ENCODE data around the gene FBXL13. TPM values are rescaled to one million over a fixed set of nuclear protein-coding genes. Genes with fewer than 3 reads are reported as not detected.

The FBXL13 gene
- total and polyA plus RNA-seq, 10 of the 15 experiments (the other 5 are each of a cell fraction or from before 2014, with no cell fraction given) = 0.08 to 0.95 (median 0.28) TPM; not detected in 2

- TF ChIP-seq CREB1 (IDR thresholded peaks at IDR 0.05; ENCODE audit: low read depth) = no peak
- TF ChIP-seq SMC3 (IDR thresholded peaks at IDR 0.05; ENCODE audit: borderline replicate concordance, low read length) = no peak
- TF ChIP-seq PAX8 (IDR thresholded peaks at IDR 0.05) = no peak
- no peak for TF ChIP-seq CEBPB (IDR thresholded peaks at IDR 0.05; ENCODE audit: borderline replicate concordance in 1 of 2, low read depth in 2 of 2, low read length in 2 of 2)
Observed at GRCh38 chr7:102993718-102994029, 80.9 kb downstream of the FBXL13 start (continued).

GRCh38 chr7:102992938-102993717 is 81.5 kb downstream of the FBXL13 start:
- Histone ChIP-seq H2AFZ (ENCODE audit: control insufficient read depth, low read depth, low read length) (no peak overlapping the region), H3K4me3 (no peak overlapping the region), H4K20me1 (ENCODE audit: control insufficient read depth, insufficient read depth) (no peaks in the 10 kb centered on the region), H3K27ac (ENCODE audit: control insufficient read depth, insufficient read depth) (no peak overlapping the region), H3K4me2 (ENCODE audit: control insufficient read depth, insufficient read depth) (no peak overlapping the region), H3K27me3 (replicated peaks in 1 of 2; ENCODE audit: control insufficient read depth in 2 of 2, insufficient read depth in 2 of 2, low read length in 1 of 2) (peaks cover 0 to 3% of the 10 kb centered on the region in 2 experiments; a peak in 2 of 4 replicates), H3K9me3 (replicated peaks; ENCODE audit: control insufficient read depth, insufficient read depth, low read length) (no peaks in the 10 kb centered on the region; the same call in 2 of the 3 replicates), H3K4me1 (ENCODE audit: control insufficient read depth, insufficient read depth, low read length) (no peaks in the 10 kb centered on the region), H3K79me2 (ENCODE audit: control insufficient read depth, insufficient read depth, low read length) (no peaks in the 10 kb centered on the region), H3K36me3 (ENCODE audit: control insufficient read depth in 2 of 2, insufficient read depth in 2 of 2, low read length in 1 of 2) (no peaks in the 10 kb centered on the region), H3K9ac (ENCODE audit: control insufficient read depth, insufficient read depth, low read length) (no peak overlapping the region)
- BruUV-seq (replicated peaks) = no TSS peak
- intact Hi-C loops (cut with micrococcal nuclease; ENCODE audit: unreplicated experiment) = no loop called here
- in situ Hi-C loops (cut with MboI) = no loop called here
- ATAC-seq = no peak
- ChIA-PET CTCF (no interaction called here), POLR2A (no interaction called here), SMC1A (ENCODE audit: uncharacterized antibody, unreplicated experiment) (no interaction called here), RAD21 (ENCODE audit: unreplicated experiment) (interaction anchor here (1.5 kb wide), 1 partner anchor 69 kb away, joined by 3 read pairs; no protein-coding TSS in a partner anchor)
- DNase-seq (ENCODE audit: low read depth, low spot score) = no peak
- 2% methylated on average over 2 of the region's 2 CpGs for WGBS (ENCODE audit: insufficient coverage, insufficient replicate concordance, low lambda C conversion rate, missing lambda C conversion rate)
- FAIRE-seq = no peak
- no peak for TF ChIP-seq TBL1XR1 (IDR thresholded peaks at IDR 0.05; ENCODE audit: low read depth, low read length)
- TF ChIP-seq NR2C1 (IDR thresholded peaks at IDR 0.05) = no peak
- TF ChIP-seq ZNF687 (IDR thresholded peaks at IDR 0.05) = no peak

All from GM12878 (cell line).